ENCODE data around the gene PCGF5.

DNA sequence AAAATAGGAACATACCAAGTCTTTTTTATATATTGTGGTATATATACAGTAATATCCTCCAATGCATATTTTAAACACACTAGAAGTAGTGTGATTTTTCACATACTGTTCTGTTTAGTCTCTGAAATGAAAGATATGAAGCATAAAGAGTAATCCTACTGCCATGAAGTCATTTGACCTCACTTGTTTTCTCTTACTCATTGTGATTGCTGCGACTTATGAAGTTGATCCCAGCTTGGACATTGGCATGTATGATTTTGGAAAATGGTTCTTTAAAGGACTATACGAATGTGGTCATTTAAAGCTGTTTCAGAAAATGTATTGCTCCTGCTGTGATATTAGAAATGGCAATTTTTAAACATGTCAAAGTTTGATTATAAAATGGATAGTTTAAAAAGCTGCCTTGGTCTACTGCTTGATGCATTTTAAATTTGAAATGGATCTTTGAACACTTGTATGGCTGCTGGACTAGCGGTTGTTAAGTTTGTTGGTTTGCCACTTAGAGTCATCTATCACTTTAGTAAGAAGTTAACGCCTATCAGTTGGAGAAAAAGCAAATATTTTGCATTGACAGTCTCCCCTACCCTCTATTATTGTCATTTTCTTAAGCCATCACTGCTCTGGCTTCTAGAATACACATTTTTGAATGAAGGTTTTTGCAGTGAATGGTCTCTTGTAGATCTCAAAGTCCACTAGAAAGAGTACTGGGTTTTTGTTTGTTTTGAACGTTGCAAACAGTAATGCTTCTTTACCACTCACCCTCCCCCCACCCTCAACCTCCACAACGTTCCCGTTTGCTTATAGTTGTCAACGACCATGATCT, 881 bp upstream of the PCGF5 start:
- no peak for TF ChIP-seq MYC (IDR thresholded peaks at IDR 0.05; ENCODE audit: insufficient read depth, insufficient read length, insufficient replicate concordance, low read length, severe bottlenecking)
- TF ChIP-seq, protein P1, sequence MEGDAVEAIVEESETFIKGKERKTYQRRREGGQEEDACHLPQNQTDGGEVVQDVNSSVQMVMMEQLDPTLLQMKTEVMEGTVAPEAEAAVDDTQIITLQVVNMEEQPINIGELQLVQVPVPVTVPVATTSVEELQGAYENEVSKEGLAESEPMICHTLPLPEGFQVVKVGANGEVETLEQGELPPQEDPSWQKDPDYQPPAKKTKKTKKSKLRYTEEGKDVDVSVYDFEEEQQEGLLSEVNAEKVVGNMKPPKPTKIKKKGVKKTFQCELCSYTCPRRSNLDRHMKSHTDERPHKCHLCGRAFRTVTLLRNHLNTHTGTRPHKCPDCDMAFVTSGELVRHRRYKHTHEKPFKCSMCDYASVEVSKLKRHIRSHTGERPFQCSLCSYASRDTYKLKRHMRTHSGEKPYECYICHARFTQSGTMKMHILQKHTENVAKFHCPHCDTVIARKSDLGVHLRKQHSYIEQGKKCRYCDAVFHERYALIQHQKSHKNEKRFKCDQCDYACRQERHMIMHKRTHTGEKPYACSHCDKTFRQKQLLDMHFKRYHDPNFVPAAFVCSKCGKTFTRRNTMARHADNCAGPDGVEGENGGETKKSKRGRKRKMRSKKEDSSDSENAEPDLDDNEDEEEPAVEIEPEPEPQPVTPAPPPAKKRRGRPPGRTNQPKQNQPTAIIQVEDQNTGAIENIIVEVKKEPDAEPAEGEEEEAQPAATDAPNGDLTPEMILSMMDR (IDR thresholded peaks at IDR 0.05 in 2 of 3, conservative IDR thresholded peaks at IDR 0.05 in 1 of 3; ENCODE audit: control insufficient read depth in 2 of 3, extremely low read depth in 1 of 3, insufficient read depth in 1 of 3, low read depth in 3 of 3, low read length in 3 of 3): no peak

Data from GM12878 (cell line).